ENCODE measurements around the gene HSPA12B.

Gene HSPA12B

DNA sequence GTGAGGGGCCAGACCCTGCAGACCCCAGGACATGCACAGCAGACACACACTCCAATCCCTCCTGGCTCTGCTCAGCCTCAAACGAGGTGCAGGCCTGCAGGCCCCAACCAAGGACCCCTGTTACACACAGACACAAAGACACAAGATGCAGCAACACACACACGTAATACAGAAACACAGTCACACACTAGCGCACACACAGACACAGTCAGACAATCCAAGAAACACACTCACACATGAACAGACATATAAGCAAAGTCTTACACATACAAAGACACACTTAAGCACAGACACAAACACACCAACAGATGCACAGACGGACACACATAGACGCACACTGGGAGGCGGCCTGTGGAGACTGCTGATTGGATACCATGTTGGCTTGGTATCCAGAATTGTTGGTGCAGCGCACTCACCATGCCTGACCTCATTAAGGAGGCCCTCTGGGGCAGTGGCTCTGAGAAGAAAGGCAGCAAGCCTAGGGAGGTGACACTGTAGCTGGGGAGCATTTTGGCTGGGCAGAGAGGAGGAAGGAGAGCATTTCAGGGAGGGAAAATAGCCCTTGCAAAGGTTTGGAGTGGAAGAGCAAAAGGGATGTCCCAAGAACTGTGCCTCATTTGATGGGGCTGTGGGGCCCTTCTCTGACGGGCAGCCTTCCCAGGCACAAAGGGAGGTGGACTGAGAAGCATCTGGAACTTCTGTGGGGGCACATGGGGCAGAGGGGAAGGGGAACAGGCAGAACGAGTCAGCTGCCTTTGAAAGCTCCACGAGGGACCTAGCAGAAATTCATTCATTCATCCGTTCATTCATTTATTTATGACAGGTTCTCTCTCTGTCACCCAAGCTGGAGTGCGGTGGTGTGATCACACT lies 1.4 kb upstream of the HSPA12B start:
- DNase-seq, result no peak

DNA sequence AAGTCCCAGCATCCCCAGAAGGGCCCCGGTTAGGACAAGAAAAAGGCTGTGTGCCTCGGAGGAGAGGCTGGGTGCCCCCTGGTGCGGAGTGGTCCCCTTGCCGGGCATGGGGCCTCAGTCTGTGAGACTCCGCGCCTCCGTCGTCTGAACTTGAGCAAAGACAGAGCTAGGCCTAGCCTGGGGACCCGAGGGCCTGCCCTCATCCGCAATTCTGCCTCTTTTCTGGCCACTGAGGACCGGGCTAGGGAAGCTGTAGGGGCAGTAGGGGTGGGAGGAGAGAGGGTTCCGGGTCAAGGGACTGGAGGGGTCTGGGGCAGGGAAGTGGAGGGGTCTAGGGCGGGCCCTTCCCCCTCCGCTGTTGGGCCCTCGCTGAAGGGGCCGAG lies 550 bp upstream of the HSPA12B start:
- no peak for DNase-seq

DNA sequence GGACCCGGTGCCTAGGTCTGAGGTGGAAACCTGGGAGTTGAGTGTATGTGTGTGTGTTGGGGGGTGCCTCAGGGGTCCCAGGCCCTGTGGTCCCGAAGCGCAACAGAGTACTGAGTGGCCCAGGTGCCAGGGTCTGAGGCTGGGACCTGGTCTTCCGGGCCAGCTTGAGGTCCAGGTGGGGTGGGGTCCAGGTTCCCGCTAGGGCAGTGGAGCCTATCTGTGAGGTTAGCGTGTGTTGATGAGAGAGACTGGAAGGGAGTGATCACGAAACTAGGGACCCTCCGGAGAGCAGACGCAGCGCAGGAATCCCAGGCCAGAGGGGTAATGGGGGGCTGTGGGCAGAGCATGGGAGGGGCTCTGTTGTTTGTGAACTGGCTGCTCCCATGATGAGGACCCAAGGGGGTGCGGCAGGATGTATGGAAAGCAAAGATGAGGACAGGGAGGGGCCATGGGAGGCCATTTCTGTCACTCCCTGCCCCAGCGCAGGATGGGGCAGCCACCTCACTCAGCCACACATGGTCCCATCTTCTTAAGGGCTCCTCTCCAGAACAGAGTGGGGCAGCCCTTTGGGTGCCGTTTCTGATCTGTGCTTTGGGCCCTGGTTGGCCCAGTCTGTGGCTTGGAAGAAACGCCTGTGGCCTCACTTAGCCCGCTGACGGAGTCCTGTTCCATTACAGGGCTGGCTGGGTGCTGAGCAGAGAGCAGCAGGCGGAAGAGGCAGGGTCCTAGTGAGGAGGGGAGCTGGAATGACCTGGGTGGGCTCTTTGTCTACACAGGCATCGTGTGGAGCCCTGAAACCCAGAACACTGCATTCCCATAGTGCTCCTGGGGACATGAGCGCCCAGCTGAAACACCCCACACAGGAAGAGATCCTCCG lies 872 bp downstream of the HSPA12B start:
- no peak for DNase-seq

DNA sequence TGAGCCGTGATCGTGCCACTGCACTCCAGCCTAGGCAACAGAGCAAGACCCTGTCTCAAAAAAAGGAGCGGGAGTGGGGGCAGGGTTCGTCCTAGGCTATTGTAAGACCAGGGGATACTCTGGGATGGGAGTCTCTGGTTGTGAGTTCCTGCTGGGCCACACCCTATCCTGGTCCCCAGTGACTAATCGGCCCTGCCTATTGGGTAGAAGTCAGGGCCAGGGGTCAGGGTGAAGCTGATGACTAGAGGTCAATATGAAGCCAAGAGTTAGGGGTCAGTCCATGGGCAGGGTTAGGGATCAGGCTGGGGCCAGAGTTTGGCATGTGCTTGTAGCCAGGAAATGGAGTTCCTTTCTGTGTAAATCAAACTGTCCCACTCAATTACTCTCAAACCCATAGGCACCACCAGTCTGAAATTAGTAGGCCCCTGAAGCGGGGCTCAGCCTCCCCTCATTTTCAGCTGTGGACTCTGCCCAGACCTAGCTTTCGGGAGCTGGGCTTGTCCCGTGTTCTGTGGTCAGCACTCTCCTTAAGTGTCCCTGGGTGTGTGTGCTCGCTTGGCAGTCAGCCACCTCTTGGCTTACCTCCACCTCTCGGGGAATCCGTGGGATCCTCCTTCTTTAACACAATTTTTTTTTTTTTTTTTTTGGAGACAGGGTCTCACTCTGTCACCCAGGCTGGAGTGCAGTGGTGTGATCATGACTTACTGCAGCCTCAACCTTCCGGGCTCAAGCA lies 1.8 kb downstream of the HSPA12B start:
- no peak for DNase-seq

DNA sequence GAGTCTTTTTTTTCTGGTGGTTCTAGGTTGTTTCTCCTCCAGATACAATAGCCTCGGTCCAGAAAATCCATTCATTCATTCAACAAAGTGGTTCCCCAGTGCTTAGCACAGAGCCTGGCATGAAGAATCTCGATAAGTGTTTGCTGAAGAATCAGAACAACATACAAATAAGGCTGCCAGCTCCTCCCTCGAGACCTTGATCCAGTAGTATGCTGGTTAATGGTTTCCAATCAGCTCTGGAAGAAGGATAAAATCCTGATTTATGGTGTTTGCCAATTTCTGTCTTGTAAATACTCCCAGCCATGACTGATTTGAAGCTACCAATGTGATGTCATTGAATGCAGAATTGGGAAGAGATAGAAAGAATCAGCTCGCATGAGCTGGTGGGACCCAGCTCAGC lies 3.3 kb downstream of the HSPA12B start:
- no peak for DNase-seq

DNA sequence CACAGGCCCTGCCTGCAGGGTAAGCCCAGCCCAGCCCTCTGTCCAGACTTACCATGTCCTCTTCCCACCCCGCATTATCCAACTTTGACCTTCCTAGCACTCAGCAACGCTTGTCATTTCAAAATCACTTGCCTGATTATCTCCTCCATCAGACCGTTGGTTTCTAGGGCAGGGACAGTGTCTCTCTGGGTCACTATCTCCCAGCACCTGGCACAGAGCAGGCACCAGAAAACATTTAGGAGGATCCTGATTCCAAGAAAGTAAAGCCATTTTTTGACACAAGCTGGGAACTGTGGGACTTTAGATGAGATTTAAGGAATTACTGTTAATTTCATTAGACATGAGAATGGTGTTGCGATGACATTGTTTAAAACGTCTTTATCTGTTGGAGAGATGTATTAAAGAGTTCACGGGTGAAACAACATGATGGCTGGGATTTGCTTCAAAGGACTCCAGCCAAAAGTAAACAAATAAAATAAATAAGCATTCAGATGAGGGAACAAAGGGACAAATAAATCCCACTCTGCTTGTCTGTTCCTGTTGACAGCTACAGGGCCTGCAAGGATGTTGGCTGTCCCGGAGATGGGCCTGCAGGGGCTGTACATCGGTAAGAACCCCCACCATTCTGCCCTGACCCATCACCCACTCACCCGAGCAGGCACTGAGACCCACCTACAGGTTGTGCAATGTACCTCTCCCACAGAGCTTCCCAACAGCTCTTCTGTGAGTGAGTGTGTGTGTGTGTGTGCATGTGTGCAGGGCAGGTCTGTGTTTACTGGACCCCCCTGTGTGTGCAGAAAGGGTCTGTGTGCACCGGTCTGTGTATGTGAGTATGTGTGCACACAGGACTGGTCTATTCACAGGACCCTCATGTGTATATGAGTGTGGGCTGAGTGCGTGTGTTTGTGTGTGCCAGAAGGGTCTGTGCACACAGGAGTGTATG lies 5.9 kb downstream of the HSPA12B start:
- DNase-seq, result no peak

DNA sequence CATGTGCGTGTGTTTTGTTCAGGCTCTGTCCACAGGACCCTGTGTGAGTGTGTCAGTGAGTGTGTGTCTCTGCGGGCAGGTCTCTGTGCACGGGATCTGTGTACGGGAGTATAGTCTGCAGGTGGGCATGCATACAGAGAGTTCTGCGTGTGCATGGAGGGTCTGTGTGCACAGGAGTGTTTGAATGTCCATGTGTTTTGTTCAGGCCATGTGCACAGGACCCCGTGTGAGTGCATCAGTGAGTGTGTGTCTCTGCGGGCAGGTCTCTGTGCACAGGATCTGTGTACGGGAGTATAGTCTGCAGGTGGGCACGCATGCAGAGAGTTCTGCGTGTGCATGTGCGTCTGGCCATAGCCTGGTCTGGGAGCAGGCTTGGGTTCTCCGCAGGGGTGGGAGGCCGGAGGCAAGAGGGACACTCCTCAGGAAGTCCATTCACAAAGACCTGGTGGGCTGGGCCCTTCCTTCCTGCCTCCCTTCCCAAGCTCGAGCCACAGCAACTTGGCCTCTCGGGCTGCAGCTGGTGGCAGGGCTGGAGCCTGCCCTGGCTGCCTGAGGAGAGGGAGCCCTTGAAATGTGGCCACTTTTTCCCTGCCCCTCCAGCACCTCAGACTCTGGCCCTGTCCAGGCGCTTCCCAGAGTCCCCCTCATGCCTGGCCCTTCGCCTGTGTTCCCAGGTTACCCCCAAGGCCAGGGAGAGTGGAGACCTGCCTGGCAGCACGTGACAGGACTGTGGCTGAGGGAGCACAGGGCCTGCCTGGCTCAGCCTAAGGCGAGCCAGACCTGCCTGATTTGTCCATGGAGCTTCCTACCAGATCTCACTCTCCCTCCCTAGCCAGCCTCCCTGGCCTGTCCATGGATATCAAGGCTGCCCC lies 6.8 kb downstream of the HSPA12B start:
- no peak for DNase-seq

DNA sequence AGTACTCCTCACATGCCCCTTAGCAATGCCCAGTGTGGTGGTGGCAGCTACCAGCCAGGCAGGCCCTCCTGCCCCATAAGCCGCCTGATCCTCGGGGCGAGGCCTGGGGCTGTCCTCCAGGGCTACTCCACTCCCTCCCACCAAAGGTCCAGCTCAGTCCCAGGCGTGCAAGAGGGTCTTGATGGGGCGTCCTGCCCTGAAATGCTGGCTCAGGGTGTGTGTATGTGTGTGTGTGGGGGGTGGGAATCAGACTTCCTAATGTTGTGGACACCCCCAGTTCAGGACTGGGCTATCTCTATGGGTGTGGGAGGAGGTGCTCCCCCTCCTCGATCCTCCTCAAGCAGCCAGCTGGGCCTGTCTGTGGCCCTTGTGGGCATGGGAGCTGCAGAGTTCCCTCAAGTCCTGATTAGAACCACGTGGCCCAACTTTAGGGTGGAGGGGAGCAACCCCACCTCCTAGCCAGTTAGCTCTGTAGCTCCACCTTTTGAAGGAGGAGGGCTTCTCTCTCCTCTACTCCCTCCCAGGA lies 7.5 kb downstream of the HSPA12B start:
- DNase-seq, result no peak

DNA sequence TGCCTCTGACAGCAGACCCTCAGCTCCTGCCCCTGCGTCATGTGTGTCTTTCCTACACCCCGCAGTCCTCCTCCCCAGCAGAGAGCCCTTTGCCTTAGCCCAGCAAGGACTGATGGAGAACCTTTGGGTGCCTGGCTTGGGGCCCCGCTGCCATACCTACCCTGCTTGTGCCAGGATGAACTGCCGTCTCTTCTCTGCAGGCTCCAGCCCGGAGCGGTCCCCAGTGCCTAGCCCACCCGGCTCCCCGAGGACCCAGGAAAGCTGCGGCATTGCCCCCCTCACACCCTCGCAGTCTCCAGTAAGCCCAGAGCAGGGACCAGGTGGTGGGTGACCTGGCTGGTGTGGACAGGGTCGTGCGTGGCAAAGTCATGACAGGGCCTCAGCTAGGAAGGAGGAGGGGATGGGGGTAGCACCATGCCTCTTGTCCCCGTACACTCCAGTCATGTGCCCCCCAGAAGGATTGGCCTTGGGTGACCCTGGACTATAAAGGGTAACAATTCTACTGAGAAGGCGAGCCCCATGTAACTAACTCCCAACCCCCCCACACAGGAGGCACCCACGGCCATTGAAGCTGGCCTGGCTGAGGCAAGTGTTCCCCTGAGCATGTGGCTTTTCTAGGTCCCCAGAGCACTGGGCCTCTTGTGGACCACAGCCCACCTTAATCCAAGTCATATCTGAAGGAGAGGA lies 8.3 kb downstream of the HSPA12B start:
- no peak for DNase-seq

DNA sequence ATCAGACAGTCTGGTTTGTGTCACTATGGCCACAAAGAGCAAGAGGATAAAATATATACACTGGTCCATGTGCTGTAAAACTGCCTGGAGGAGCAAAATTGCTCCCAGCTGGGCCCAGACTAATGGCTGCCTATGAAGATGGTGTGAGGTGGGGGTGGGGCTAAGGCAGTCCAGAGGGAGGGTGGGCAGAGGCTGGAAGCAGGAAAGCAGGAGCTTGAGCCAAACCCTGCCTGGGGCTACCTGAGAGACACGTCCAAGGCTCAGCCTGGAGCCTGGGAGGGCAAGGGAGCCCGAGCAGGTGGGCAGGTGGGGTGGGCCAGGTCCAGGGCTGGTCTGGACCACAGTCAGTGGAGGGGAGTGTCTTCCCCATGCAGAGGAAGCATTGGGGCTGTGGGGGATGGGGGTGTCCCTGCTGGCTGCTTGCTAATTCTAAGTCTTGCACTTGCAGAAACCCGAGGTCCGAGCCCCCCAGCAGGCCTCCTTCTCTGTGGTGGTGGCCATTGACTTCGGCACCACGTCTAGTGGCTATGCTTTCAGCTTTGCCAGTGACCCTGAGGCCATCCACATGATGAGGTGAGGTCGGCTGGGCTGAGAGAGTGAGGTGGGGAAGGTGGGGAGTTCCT lies 9.5 kb downstream of the HSPA12B start:
- no peak for DNase-seq

DNA sequence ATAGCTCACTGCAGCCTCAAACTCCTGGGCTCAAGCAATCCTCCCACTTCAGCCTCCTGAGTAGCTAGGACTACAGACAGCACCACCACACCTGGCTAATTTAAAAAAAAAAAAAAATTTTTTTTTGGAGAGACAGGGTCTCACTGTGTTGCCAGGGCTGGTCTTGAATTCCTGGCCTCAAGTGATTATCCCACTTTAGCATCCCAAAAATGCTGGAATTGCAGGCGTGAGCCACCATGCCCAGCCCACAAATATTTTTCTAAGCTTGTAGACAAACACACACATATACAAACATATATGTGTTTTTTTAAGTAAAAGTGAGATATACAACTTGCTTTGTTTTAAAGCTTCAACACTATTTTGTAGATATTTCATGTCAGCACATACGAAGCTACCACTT lies 10.8 kb downstream of the HSPA12B start:
- no peak for DNase-seq

DNA sequence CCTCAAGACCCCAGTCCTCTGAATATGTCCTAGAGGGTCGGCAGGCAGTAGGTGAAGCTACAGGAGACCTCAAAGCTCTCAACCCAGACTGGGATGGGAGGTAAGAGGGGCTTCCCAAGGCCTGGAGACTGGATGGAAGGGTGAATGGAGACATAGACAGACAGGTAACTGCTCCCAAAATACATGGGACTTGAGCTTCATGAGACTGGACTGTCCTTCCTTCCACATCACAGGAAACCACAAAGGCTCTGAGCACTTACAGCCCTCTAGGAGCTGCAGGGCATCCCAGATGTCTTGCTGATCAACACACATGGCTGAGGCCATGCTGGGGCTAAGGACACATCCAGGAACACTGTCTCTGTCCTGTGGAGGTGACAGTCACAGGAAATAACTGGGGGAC lies 11.6 kb downstream of the HSPA12B start:
- DNase-seq, result no peak

DNA sequence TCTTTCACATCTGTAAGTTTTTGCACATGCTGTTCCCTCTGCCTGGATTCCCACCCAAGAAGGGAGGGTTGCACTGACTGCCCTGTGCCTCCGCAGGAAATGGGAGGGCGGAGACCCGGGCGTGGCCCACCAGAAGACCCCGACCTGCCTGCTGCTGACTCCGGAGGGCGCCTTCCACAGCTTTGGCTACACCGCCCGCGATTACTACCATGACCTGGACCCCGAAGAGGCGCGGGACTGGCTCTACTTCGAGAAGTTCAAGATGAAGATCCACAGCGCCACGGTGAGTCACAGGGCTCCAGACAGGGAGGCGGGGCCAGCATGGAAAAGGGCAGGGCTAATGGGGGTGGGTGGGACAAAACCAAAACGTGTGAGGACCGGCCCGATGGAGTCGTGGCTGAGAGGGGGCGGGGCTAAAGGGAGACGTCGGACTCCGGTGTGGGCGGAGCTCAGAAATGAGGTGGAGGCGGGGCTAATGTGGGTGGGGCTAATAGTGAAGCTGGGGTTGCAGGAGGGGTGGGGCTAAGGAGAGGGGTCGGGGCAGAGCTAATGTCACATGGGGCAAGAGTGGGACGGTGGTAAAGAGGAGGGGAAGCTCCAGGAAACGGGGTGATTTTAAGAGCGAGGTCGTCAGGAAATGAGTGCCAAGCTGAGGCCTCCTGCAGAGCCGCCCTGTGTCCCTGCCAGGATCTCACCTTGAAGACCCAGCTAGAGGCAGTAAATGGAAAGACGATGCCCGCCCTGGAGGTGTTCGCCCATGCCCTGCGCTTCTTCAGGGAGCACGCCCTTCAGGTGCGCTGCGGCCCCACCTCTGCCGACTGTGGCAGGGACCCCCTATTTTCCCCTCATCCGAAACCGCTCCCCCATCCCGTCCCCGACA lies 12.6 kb downstream of the HSPA12B start:
- DNase-seq, result no peak

DNA sequence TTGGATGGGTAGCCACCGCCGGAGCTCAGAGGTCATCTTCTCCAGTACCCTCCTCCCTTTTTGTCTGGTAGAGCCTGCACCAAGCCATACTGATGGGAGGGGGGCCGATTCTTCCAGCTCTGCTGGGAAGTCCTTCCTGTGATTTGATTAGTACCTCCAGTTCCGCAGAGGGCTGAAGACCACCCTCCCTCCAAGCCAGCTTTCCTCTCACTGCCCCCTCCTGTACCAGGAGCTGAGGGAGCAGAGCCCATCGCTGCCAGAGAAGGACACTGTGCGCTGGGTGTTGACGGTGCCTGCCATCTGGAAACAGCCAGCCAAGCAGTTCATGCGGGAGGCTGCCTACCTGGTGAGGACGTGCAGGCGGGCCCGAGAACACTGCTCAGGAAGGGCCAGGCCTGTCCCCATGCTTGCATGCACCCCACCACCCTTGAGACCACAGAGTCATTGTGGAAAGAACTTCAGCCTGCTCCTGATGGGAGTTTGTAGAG lies 13.2 kb downstream of the HSPA12B start:
- no peak for DNase-seq

DNA sequence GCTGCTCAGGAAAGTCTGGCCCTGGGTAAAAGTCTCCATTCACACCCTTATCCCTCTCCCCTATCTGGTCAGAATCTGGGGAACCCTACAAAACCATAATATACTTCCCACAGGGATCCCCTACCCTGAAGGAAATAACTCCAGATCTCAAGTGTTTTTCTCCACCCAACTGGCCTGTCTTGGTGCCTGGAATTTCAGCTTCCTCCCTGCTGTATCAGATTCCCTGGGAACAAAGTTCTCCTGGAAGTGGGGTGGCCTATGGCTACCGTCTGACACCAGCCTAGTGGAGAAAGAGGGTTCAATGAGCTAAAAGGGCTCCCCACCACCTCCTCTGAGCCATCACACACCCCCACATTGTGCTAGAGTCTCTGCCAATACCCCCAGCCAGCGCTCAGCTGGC lies 15.0 kb downstream of the HSPA12B start:
- no peak for DNase-seq

DNA sequence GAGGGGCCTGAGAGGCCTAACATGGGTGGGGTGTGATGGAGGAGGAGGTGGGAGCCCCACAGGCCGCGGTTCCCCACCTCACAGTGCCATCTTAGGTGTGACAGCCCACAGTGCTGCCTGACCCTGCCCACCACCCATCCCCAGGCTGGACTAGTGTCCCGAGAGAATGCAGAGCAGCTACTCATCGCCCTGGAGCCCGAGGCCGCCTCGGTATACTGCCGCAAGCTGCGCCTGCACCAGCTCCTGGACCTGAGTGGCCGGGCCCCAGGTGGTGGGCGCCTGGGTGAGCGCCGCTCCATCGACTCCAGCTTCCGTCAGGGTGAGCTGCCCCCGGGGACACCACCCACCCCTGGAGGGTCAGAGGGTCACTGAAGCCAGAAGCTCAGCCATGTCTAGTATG lies 15.6 kb downstream of the HSPA12B start:
- no peak for DNase-seq

DNA sequence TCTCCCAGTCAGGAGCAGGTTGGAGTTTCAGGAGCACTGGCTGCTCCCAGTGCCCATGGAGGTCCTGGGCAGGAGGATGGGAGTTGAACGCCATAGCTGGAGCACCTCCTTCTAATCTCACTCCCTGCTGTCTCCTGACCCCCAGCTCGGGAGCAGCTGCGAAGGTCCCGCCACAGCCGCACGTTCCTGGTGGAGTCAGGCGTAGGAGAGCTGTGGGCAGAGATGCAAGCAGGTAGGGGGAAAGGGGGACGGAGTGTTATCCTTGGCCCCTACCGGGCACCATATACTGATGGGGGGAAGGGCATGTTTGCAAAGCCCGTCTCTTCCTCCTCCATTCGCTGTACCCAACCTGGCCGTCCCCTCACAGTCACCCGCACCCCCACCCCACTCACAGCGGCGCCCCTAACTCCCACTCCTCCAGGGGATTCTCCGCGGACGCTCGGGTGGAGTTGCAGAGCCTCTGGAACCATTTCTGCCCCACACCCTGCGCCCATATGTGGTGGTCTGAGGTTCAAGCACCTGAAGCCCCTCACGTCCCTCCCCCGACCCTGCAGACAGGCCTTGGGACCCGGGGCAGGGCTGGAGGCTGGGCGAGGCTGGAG lies 16.7 kb downstream of the HSPA12B start:
- DNase-seq, result peak in 1 of 2 experiments; percentile 36

Measured in NCI-H524 (cell line).